OCI-LY7 (cell line): ENCODE results near the gene TRPM8.

Source experiments
- CTCF ChIP-seq: fragments of 200-600 bp; sonication (generic); conservative IDR thresholded peaks from 2 replicates; pipeline ENCODE4 v1.5.1; 2014; ENCODE audit warnings: mild to moderate bottlenecking, antibody characterized with exemption, low read length, moderate library complexity, mixed read lengths
- EZH2phosphoT487 ChIP-seq: fragments of 200-600 bp; sonication (generic); IDR thresholded peaks from 2 replicates; pipeline ENCODE4 v1.6.1; 2018; ENCODE audit warnings: low read depth, borderline replicate concordance, mild to moderate bottlenecking, mixed run types, antibody characterized with exemption, low read length, moderate library complexity, mixed read lengths

GRCh38 chr2:233882353-233882752, 34.8 kb upstream of the TRPM8 start:
- no peak for TF ChIP-seq CTCF
- TF ChIP-seq EZH2phosphoT487: no peak
